ENCODE data around the gene SNX22. TPM values are rescaled to one million over a fixed set of nuclear protein-coding genes. Genes with fewer than 3 reads are reported as not detected.

The SNX22 gene
- total and polyA plus RNA-seq, 4 donors: 0.36 to 0.90 (median 0.38) TPM

- WGBS, 2 donors: 34 to 38% methylated on average over 12 of the region's 12 CpGs
- ATAC-seq (ENCODE audit: low FRiP score) (no peak), DNase-seq (no peak)
- Histone ChIP-seq H3K27ac (ENCODE audit: low read depth in 1 of 2, low read length in 2 of 2) (peak overlapping the region in 1 of 2 donors; percentile 14), H3K4me1 (ENCODE audit: control insufficient read depth in 1 of 2, insufficient read depth in 2 of 2, low read length in 2 of 2) (peaks cover 0 to 2% of the 10 kb centered on the region in 2 donors), H3K9me3 (ENCODE audit: control insufficient read depth, low read length) (no peaks in the 10 kb centered on the region), H3K36me3 (ENCODE audit: control insufficient read depth in 1 of 2, insufficient read depth in 2 of 2, low read length in 1 of 2) (peaks cover 9 to 10% of the 10 kb centered on the region in 2 donors), H3K27me3 (ENCODE audit: control insufficient read depth in 1 of 2, insufficient read depth in 2 of 2, low read length in 1 of 2) (no peaks in the 10 kb centered on the region), H3K4me3 (ENCODE audit: low read length in 2 of 2) (peak overlapping the region; percentile 63 to 97)
- intact Hi-C loops (cut with DNase I): loop anchor here (1.0 to 10.0 kb wide), 4 partner anchors 70 to 223 kb away; partner anchors contain the start of genes CSNK1G1 (in 2 of the 2), CIAO2A (in 1 of the 2), PCLAF (in 1 of the 2) and TRIP4 (in 1 of the 2)
Measured at GRCh38 chr15:64161688-64162477, 10.4 kb downstream of the SNX22 start.

- Histone ChIP-seq H3K4me3 (ENCODE audit: low read length in 2 of 2) (peak overlapping the region; percentile 63 to 97), H3K27me3 (ENCODE audit: control insufficient read depth in 1 of 2, insufficient read depth in 2 of 2, low read length in 1 of 2) (no peaks in the 10 kb centered on the region), H3K36me3 (ENCODE audit: control insufficient read depth in 1 of 2, insufficient read depth in 2 of 2, low read length in 1 of 2) (peaks cover 8% of the 10 kb centered on the region in 2 donors), H3K9me3 (ENCODE audit: control insufficient read depth, low read length) (no peaks in the 10 kb centered on the region), H3K4me1 (ENCODE audit: control insufficient read depth in 1 of 2, insufficient read depth in 2 of 2, low read length in 2 of 2) (peaks cover 0 to 2% of the 10 kb centered on the region in 2 donors), H3K27ac (ENCODE audit: low read depth in 1 of 2, low read length in 2 of 2) (peak overlapping the region in 1 of 2 donors; percentile 64)
- ATAC-seq (ENCODE audit: low FRiP score): peak; percentile 70
- DNase-seq: no peak
- WGBS, 2 donors: 1% methylated on average over 20 to 21 of the region's 21 CpGs
- intact Hi-C loops (cut with DNase I): loop anchor here (1.0 to 10.0 kb wide), 4 partner anchors 70 to 222 kb away; partner anchors contain the start of genes CSNK1G1 (in 2 of the 2), CIAO2A (in 1 of the 2), PCLAF (in 1 of the 2) and TRIP4 (in 1 of the 2)
Measured at GRCh38 chr15:64162478-64162868, 10.9 kb downstream of the SNX22 start.

GRCh38 chr15:64162869-64163658, 11.5 kb downstream of the SNX22 start, which contains the start of gene PPIB:
PPIB (minus strand) TSS chr15:64163022; CDS start chr15:64162986, 36 bp downstream.
- H3K27ac ChIP-seq (ENCODE audit: low read depth in 1 of 2, low read length in 2 of 2): peak within 1 kb of the TSS in 1 of 2 donors; percentile 64

GRCh38 chr15:64163659-64164362, 12.3 kb downstream of the SNX22 start:
- peak overlapping the region in 1 of 2 donors; percentile 21 for H3K4me3 ChIP-seq (ENCODE audit: low read length in 2 of 2)
- DNase-seq: peak in 1 of 2 donors; percentile 70
- H3K27ac ChIP-seq (ENCODE audit: low read depth in 1 of 2, low read length in 2 of 2): peak overlapping the region in 1 of 2 donors; percentile 50
- no peaks in the 10 kb centered on the region for H3K27me3 ChIP-seq (ENCODE audit: control insufficient read depth in 1 of 2, insufficient read depth in 2 of 2, low read length in 1 of 2)
- 41 to 42% methylated on average over 14 of the region's 14 CpGs for WGBS, 2 donors
- peak; percentile 15 for ATAC-seq (ENCODE audit: low FRiP score)
- H3K4me1 ChIP-seq (ENCODE audit: control insufficient read depth in 1 of 2, insufficient read depth in 2 of 2, low read length in 2 of 2): peaks cover 0 to 2% of the 10 kb centered on the region in 2 donors
- H3K9me3 ChIP-seq (ENCODE audit: control insufficient read depth, low read length): no peaks in the 10 kb centered on the region
- intact Hi-C loops (cut with DNase I): loop anchor here (5.0 to 10.0 kb wide), 3 partner anchors 72 to 221 kb away; partner anchors contain the start of genes CIAO2A (in 1 of the 2), CSNK1G1 (in 1 of the 2), PCLAF (in 1 of the 2) and TRIP4 (in 1 of the 2)
- H3K36me3 ChIP-seq (ENCODE audit: control insufficient read depth in 1 of 2, insufficient read depth in 2 of 2, low read length in 1 of 2): peaks cover 1 to 2% of the 10 kb centered on the region in 2 donors

More at GRCh38 chr15:64162869-64163658, 11.5 kb downstream of the SNX22 start, which contains the start of gene PPIB:
- DNase-seq: peak; percentile 99
- 0% methylated on average over 45 to 69 of the region's 69 CpGs for WGBS, 2 donors
- peaks cover 2 to 8% of the 10 kb centered on the region in 2 donors for H3K36me3 ChIP-seq (ENCODE audit: control insufficient read depth in 1 of 2, insufficient read depth in 2 of 2, low read length in 1 of 2)
- H3K27me3 ChIP-seq (ENCODE audit: control insufficient read depth in 1 of 2, insufficient read depth in 2 of 2, low read length in 1 of 2): no peaks in the 10 kb centered on the region
- H3K4me1 ChIP-seq (ENCODE audit: control insufficient read depth in 1 of 2, insufficient read depth in 2 of 2, low read length in 2 of 2): peaks cover 0 to 2% of the 10 kb centered on the region in 2 donors
- intact Hi-C loops (cut with DNase I): loop anchor here (1.0 to 10.0 kb wide), 4 partner anchors 71 to 222 kb away; partner anchors contain the start of genes CSNK1G1 (in 2 of the 2), CIAO2A (in 1 of the 2), PCLAF (in 1 of the 2) and TRIP4 (in 1 of the 2)
- ATAC-seq (ENCODE audit: low FRiP score): peak; percentile 99
- H3K9me3 ChIP-seq (ENCODE audit: control insufficient read depth, low read length): no peaks in the 10 kb centered on the region
- peak within 1 kb of the TSS; percentile 63 to 97 for H3K4me3 ChIP-seq (ENCODE audit: low read length in 2 of 2)

GRCh38 chr15:64164436-64164835, 12.9 kb downstream of the SNX22 start:
- H3K27ac ChIP-seq (ENCODE audit: low read depth in 1 of 2, low read length in 2 of 2): no peak overlapping the region
- peaks cover 0 to 2% of the 10 kb centered on the region in 2 donors for H3K4me1 ChIP-seq (ENCODE audit: control insufficient read depth in 1 of 2, insufficient read depth in 2 of 2, low read length in 2 of 2)
- DNase-seq: no peak
- H3K9me3 ChIP-seq (ENCODE audit: control insufficient read depth, low read length): no peaks in the 10 kb centered on the region
- H3K36me3 ChIP-seq (ENCODE audit: control insufficient read depth in 1 of 2, insufficient read depth in 2 of 2, low read length in 1 of 2): no peaks in the 10 kb centered on the region
- intact Hi-C loops (cut with DNase I): loop anchor here (5.0 to 10.0 kb wide), 3 partner anchors 72 to 220 kb away; partner anchors contain the start of genes CIAO2A (in 1 of the 2), CSNK1G1 (in 1 of the 2), PCLAF (in 1 of the 2) and TRIP4 (in 1 of the 2)
- 96% methylated on average over 4 of the region's 4 CpGs for WGBS, 2 donors
- H3K27me3 ChIP-seq (ENCODE audit: control insufficient read depth in 1 of 2, insufficient read depth in 2 of 2, low read length in 1 of 2): no peaks in the 10 kb centered on the region
- ATAC-seq (ENCODE audit: low FRiP score): no peak
- H3K4me3 ChIP-seq (ENCODE audit: low read length in 2 of 2): no peak overlapping the region

- WGBS, 2 donors: 83 to 84% methylated on average over 5 of the region's 5 CpGs
Measured at GRCh38 chr15:64166102-64166890, 14.8 kb downstream of the SNX22 start.

GRCh38 chr15:64180235-64180824, 28.8 kb downstream of the SNX22 start:
- ATAC-seq (ENCODE audit: low FRiP score): no peak
- WGBS, 2 donors: 30 to 33% methylated on average over 8 of the region's 8 CpGs
- Histone ChIP-seq H3K9me3 (ENCODE audit: control insufficient read depth, low read length) (no peaks in the 10 kb centered on the region), H3K36me3 (ENCODE audit: control insufficient read depth in 1 of 2, insufficient read depth in 2 of 2, low read length in 1 of 2) (no peaks in the 10 kb centered on the region), H3K27ac (ENCODE audit: low read depth in 1 of 2, low read length in 2 of 2) (no peak overlapping the region), H3K27me3 (ENCODE audit: control insufficient read depth in 1 of 2, insufficient read depth in 2 of 2, low read length in 1 of 2) (no peaks in the 10 kb centered on the region), H3K4me3 (ENCODE audit: low read length in 2 of 2) (no peak overlapping the region), H3K4me1 (ENCODE audit: control insufficient read depth in 1 of 2, insufficient read depth in 2 of 2, low read length in 2 of 2) (no peaks in the 10 kb centered on the region)
- DNase-seq: no peak
- intact Hi-C loops (cut with DNase I): no loop called here

More at GRCh38 chr15:64166102-64166890, 14.8 kb downstream of the SNX22 start:
- intact Hi-C loops (cut with DNase I): loop anchor here in 1 of 2 donors (10.0 kb wide), 2 partner anchors 189 to 219 kb away; partner anchors contain the start of genes CSNK1G1, PCLAF and TRIP4
- Histone ChIP-seq H3K4me3 (ENCODE audit: low read length in 2 of 2) (no peak overlapping the region), H3K9me3 (ENCODE audit: control insufficient read depth, low read length) (no peaks in the 10 kb centered on the region), H3K27ac (ENCODE audit: low read depth in 1 of 2, low read length in 2 of 2) (no peak overlapping the region), H3K27me3 (ENCODE audit: control insufficient read depth in 1 of 2, insufficient read depth in 2 of 2, low read length in 1 of 2) (no peaks in the 10 kb centered on the region), H3K36me3 (ENCODE audit: control insufficient read depth in 1 of 2, insufficient read depth in 2 of 2, low read length in 1 of 2) (peaks cover 0 to 3% of the 10 kb centered on the region in 2 donors), H3K4me1 (ENCODE audit: control insufficient read depth in 1 of 2, insufficient read depth in 2 of 2, low read length in 2 of 2) (peaks cover 0 to 2% of the 10 kb centered on the region in 2 donors)
- no peak for DNase-seq
- ATAC-seq (ENCODE audit: low FRiP score): no peak

Data from aorta (tissue), 5 donors.